HTR-8/SVneo (cell line): ENCODE results near the gene KRTAP10-3.
"Not testable (repeated sequence)": the region's sequence is repeated elsewhere in the genome, so short reads cannot be mapped to it uniquely, and the experiment has no call there.

Experiments
- DNase-seq: peaks from one replicate; pipeline ENCODE4 v3.0.0; 2011; ENCODE audit warnings: low spot score, mixed read lengths; ENCODE audit not compliant: insufficient read length
- FAIRE-seq: peaks from 2 replicates; lab custom pipeline; 2011; peaks lifted over from hg19 to GRCh38; lab: Jason Lieb, UNC

The KRTAP10-3 gene, protein sequence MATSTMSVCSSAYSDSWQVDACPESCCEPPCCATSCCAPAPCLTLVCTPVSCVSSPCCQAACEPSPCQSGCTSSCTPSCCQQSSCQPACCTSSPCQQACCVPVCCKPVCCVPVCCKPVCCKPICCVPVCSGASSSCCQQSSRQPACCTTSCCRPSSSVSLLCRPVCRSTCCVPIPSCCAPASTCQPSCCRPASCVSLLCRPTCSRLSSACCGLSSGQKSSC

DNA sequence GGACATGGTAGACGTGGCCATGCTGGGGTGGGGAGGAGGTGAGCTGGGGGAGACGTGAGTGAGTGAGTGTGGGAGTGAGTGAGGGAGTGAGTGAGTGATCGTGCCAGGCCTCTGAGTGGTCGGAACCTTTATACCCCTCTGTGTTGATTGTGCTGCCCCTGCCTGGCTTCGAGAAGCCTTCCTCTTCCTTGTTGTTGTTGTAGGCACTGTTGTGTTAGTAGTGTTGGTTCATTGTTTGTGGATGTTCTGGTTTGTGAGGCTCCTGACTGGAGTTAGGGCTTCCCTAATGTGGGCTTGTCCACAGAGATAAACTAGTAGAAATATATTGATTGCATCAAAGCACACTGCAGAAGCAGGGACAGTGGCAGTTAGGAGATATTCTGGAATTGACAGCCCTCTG is at the start of gene KRTAP10-3:
Gene KRTAP10-3, minus strand, starts transcription at position 101 of the 400 bp plus-strand sequence. Its CDS starts 80 bp downstream, at position 21.
- DNase-seq (no peak), FAIRE-seq (no peak)

DNA sequence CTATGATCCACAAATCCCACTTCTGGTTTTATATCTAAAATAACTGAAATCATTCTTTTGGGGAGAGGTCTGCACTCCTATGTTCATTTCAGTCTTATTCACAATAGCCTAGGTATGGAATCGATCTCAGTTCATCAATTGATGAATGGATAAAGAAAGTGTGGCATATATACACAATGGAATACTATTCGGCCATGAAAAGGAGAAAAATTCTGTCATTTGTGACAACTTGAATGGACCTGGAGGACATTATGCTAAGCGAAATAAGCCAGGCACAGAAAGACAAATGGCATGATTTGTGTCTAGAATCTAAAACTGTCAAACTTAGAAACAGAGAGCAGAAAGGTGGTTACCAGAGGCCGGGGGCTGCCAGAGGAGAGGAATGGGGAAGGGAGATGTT is 47.9 kb upstream of the KRTAP10-3 start:
- DNase-seq: no peak
- FAIRE-seq: no peak

DNA sequence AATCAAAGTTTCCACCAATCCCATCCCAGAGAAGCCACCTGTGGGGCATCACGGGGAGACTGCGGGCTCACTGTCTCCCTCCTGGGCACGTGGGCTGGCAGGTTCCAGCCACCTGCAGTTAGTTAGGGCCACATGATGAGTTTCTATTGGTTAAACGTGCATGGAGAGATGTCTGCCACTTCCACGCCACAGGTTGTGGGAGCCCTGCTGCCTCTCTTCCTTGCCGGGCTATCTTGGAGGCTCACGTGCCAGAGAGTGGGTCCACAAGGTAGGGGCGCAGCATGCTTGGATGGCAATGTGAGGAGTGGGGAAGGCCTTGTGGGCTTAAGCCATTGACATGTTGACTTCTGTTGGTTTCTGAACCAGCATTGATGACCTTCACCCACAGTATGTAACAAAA is 45.3 kb upstream of the KRTAP10-3 start:
- no peak for DNase-seq
- no peak for FAIRE-seq

DNA sequence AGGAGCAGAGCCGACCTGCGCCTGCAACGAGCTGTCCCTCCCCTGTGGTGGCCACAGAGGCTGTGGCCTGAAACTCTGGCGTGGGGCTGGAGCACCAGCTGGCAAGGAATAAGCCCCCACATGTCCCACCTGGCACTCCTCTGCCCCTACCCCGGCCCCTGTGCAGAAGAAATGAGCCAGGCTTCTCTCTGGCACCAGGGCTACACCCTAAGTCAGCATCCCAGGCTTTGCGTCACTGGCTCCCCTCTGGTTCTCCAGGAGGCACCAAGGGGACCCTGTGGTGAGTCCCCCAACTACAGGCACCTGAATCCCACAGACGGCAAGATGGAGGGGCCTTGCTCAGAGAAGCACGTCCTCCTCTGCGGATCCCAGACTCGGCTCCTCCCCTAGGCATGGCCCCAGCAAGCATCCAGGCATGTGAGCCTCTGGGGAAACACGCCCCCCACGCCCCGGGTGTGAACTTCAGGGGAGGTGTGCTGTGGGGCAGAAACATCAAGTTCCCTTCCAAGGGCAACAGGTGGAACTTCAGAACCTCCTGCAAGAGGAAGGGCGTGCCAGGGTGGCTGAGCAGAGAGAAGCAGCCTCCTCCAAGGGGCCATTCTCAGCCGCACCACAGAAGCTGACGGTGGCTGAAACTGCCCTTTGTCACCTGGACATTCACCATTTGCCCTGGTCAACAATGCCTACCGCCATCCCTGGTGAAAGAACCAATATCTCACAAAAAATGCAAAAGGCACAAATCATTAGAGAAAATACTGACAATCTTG is 44.7 kb upstream of the KRTAP10-3 start:
- no peak for FAIRE-seq
- DNase-seq: no peak

DNA sequence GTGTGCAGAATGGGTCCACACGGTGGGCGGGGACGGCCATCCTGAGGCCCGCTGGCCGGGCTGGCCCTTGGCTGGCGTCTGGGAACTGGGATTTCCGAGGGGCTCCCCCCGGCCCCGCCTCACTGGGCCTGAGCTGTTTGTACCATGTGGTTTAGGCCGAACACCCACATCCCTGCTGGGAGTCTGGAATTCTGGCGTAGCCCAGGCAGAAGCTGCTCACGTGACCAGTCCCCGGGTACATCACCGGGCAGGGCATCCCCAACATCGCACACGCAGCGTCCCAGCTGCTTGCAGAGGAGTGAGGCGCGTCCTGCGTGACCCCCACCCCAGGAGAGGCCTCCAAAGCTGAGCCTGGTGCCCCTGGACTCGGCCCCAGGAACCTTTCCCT is 43.9 kb upstream of the KRTAP10-3 start:
- DNase-seq (no peak), FAIRE-seq (no peak)

DNA sequence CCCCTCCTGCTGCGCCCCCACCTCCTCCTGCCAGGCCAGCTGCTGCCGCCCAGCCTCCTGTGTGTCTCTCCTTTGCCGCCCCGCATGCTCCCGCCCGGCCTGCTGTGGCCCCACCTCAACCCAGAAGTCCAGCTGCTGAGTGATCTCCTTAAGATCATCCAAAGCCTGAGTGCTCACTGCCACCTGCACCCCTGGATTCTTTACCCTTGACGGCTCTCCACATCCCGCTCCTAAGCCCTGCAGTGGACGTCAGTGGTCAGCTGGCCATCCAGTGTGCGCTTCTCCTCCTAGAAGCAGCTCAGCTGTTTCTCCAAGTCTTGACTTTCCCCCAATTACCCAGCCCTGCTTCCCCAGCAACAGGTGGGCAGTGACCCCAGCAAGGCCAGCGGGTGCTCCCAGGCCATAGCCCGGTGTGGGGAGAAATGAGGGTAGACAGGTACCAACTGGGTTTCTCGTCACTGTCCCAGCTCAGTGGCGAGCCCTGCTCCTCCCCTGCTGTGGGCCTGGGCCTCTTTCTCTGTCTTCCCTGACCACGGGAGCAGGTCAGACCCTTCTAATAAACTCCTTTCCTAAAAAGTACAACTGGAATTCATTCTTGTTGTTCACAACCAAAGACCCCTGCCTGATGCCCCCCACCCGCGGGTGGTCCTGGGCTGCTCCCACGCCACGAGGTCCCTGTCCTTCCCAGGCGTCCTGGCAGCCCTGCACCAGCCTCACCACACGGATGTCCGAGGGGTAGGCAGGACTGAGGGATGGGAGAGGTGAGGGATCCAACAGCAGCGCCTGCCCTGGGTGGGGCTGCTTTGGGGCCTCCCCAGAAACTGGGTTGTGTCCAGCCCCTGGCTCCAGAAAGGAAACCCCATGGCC is 43.2 kb upstream of the KRTAP10-3 start:
- FAIRE-seq: no peak

DNA sequence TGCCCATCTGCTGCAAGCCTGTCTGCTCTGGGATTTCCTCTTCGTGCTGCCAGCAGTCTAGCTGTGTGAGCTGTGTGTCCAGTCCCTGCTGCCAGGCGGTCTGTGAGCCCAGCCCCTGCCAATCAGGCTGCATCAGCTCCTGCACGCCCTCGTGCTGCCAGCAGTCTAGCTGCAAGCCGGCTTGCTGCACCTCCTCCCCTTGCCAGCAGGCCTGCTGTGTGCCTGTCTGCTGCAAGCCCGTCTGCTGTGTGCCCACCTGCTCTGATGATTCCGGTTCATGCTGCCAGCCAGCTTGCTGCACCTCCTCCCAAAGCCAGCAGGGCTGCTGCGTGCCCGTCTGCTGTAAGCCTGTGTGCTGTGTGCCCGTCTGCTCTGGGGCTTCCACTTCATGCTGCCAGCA is 42.5 kb upstream of the KRTAP10-3 start:
- not testable (repeated sequence) for DNase-seq, FAIRE-seq

More for the DNA sequence above, 43.2 kb upstream of the KRTAP10-3 start:
- no peak for DNase-seq

DNA sequence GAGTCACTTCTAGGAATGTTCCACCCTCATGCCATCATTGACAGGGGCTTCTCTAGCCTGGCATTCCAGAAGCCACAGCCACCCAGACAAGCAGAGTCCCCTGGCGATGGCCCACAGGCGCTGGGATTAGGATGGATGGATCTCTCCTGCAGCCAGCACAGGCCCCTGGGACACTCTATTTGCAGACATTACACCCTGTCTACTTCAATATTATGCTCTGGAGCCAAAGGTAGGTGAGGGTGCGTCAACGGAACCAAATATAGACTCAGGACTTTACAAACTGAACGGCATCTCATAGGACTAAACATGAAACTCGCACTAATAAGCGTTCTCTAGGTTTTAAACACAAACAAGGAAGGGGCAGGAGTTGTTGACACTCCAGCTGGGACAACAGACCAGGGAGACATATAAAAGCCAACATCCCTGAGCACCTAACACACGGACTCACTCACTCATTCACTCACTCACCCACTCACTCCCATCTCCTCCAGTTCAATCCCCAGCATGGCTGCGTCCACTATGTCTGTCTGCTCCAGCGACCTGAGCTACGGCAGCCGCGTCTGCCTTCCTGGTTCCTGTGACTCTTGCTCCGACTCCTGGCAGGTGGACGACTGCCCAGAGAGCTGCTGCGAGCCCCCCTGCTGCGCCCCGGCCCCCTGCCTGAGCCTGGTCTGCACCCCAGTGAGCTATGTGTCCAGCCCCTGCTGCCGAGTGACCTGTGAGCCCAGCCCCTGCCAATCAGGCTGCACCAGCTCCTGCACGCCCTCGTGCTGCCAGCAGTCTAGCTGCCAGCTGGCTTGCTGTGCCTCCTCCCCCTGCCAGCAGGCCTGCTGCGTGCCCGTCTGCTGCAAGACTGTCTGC is 41.8 kb upstream of the KRTAP10-3 start, which contains the start of gene KRTAP10-7:
Gene KRTAP10-7, plus strand, starts transcription at position 480 of the 861 bp plus-strand sequence. Its CDS starts 25 bp downstream, at position 505.
- DNase-seq, FAIRE-seq: not testable (repeated sequence)

DNA sequence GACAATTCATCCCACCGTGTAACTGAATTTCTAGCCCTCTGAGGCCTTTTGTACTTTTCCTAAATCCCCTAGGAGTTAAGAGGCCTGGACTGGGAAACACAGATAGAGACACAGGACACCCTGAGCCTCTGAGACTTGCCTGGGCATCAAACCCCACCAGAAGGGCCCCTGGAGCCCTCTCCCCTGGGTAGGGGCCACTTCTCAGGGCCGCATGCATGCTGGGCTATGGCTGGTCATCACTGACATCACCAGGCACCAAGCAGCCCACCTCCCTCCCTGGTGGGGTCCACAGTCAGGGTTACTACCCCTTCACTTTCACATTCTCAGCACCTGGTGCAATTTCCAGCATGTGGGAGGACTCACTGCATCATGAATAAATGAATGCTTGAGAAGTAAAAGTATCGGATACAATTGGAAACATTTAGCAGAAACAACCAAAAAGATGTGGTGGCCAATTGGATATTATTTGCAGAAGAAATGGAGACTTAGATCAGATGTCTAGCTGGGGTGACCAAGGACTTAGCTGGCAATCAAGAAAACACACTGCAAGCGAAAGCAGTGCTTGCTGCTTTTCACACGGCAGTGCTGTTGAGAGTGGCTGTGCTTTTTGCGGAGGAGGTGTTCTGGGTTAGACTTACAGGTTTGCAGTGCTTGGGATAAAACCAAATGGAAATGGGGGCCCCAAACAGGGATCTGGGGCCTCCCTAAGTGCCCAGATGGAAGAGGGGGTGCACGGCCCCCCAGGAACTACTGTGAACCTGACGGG is 40.9 kb upstream of the KRTAP10-3 start:
- DNase-seq: no peak
- FAIRE-seq: no peak

DNA sequence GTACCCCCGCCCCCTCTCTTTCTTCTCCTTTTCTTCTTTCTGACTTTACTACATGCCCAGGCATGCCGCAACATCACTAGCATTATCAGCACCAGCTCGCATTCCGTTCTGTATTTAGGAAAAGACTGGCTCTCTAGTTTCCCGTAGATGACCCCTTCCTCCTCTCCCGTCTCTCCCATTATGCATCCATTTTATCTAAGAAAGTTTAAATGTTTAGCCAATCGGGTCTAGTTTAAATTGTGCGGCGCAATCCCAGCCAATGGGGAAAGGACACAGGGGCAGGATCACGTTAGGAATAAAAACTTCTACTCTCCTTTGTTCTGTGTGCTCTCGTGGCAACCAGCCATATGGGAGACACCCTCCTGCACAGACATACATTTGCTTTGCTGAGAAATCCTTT is 39.5 kb upstream of the KRTAP10-3 start:
- DNase-seq (no peak), FAIRE-seq (no peak)

DNA sequence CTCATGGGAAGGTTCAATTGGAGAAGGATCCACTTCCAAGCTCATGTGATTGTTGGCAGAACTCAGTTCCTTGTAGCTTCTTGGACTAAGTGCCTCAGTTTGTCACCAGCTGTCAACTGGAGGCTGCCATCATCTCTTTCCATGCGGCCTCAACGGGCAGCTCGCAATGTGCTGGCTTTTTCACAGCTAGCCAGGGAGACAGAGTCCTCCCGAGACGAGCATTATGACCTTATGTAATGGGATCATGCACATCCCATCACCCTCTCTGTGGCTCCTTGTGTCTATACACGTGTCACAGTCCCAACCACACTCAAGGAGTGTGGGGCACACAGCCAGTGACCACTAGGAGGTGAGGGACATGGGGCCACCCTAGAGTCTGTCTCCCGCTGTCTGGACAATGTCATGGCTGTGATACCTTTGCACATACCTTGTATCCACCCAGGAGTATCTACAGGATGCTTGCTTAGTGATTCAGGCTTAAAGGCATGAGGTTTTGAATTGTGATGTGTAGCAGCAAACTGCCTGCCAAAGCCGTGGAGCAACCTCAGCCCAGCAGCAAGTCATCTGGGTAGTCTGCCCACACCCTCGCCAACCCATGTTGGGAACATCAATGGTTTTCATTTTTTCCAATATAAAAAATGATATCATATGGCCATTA is 37.6 kb upstream of the KRTAP10-3 start:
- FAIRE-seq (no peak), DNase-seq (no peak)

DNA sequence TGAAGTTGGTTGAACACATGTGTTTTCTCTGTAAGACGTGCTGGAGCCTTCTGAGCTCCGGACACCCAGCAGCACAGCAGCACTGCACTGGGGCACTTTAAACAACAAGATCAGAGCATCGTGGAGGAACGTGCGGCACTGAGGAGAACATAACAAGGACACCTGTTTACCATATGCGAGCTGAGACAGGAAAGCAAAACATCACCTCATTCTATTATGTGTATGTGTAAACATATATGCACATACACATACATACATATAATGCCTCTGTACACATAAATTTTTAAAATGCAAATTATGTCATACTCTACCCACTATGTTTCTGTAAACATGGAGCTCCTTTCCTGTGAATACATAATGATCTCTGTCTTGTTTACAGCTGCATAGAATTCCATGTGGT is 36.9 kb upstream of the KRTAP10-3 start:
- DNase-seq (no peak), FAIRE-seq (no peak)

DNA sequence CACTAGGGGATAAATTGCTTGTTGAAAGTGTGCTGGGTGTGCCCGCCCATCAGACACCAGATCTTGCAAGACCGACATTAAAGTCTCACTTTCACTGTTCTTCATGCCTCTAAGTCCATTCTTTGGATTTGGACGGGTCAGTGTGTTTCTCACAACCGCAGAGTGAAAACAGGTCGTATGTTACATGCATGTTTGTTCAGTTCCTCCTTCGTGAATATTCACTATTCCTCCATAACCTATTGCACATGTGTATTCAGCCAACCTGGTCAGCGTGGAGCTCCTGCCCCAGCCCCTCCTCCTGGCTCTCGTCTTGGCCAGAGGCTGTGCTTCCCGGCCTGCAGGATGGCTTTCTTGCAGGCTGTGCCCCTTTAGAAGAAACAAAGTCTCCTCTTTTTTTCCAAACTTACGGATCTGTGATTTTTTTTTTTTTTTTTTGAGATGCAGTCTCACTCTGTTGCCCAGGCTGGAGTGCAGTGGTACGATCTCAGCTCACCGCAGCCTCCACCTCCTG is 35.9 kb upstream of the KRTAP10-3 start:
- DNase-seq: no peak
- no peak for FAIRE-seq

DNA sequence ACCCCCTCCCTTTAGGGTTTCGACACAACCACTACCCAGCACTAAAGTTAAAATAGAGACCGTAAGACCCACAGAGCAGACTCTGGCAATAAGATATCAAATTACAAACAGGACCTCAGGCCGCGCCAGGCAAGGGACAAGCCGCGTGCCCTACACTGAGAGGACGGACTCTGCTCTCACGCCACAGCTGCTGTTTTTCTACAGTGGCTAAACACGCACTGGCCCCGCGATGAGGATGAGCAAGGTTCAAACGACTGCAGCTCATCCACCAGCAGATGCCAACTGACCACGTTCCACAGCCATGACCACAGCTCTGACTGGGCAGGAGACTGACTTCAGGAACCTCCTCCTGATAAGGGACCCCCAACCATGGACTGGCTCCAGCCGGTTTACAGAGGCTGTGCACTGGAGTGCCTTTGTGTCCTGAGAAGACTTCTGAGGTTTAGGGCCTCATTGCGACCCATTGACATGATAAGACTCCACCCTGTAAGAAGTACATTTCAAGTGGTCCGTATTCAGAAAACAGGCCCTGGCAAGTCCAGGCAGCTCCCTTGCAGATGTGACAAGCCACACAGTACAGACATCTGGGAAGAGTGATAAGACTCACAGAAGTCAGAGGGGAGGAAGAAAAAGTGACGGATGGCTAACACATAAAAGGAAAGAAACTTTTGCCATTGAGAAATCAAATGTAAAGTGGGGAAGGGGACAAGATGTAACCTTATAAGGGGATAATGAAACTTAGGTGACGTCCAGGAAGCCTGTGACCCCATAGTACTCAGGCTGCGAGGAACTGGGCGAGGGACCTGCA is 35.2 kb upstream of the KRTAP10-3 start:
- no peak for DNase-seq
- no peak for FAIRE-seq

DNA sequence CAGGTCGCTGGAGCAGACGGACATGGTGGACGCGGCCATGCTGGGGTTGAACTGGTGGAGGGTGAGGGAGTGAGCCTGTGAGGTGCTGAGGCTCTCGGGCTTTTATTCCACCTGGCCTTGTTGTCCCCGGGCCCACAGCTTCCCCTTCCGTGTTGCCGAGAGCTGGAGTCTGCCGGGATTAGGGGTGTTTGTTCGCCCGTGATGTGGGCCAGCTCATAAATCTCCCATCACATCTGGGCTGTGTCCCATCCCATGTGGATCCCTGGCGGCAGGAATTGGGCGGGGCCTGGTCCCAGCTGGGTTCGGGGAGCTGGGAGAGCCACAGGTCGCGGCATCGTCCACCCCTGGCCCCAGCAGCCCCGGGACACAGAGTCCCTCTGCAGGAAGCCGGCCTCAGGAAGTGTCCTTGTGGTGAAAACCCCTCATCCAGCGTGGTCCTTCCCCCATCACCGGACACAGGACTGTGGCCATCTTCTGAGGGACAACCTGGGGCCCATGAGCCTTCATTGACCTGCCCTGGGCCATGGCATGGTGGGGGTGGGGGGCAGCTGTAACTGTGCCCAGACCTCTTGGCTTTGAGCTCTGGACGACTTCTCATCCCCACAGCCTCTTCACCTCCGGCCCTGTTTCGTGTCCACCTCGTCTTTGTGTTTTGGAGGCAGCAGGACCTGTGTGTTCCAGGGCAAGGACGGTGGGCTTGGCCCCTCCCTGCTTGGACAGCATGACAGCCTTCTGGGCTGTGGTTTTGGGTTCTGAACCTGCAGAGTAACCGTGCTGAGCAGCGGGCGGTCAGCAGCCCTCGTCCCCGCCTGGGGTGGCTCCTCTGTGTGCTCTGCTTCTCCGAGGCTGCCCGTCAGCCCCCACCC is 34.1 kb upstream of the KRTAP10-3 start, which contains the start of gene KRTAP10-6:
Gene KRTAP10-6, minus strand, starts transcription at position 60 of the 866 bp plus-strand sequence. Its CDS starts 21 bp downstream, at position 39.
- no peak for FAIRE-seq
- DNase-seq: no peak

DNA sequence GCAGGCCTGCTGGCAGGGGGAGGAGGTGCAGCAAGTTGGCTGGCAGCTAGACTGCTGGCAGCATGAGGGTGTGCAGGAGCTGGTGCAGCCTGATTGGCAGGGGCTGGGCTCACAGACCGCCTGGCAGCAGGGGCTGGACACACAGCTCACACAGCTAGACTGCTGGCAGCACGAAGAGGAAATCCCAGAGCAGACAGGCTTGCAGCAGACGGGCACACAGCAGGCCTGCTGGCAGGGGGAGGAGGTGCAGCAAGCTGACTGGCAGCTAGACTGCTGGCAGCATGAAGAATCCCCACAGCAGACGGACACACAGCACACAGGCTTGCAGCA is 33.2 kb upstream of the KRTAP10-3 start:
- not testable (repeated sequence) for FAIRE-seq, DNase-seq
